A549 (cell line): ENCODE measurements around the gene TOM1L2. TPM values are rescaled to one million over a fixed set of nuclear protein-coding genes. Genes with fewer than 3 reads are reported as not detected.

Source experiments
- ATAC-seq, 2 experiments: fragments of 200-7000 bp in 1 of 2; fragments of >200 bp in 1 of 2; cut with Nextera tagmentation in 1 of 2; cut with Tn5 transposase in 1 of 2; 3 replicates each; pipeline versions ENCODE4 v1.8.0 to v1.9.1; 2018 to 2020; ENCODE audit warnings: mild to moderate bottlenecking in 1 of 2, moderate library complexity in 1 of 2
- CTCF ChIA-PET: fragments of 300-600 bp; sonication (Branson Sonifier 250); formaldehyde crosslinking; extraction: SDS; loops from one replicate; lab custom pipeline; 2021; ENCODE audit warnings: antibody characterized with exemption, inconsistent platforms; lab: Yijun Ruan, JAX
- POLR2A ChIA-PET: fragments of 350-600 bp; formaldehyde crosslinking; extraction: SDS; loops from one replicate; lab custom pipeline; 2021; ENCODE audit warnings: antibody characterized with exemption, inconsistent platforms; lab: Yijun Ruan, JAX
- DNase-seq, 2 experiments: peaks; one replicate each; pipeline versions ENCODE4 v3.0.0 to v3.0.0-alpha.2; 2011 to 2016; ENCODE audit warnings: low read depth in 1 of 2, low spot score in 1 of 2
- FAIRE-seq: peaks from 2 replicates; lab custom pipeline; 2011; peaks lifted over from hg19 to GRCh38; lab: Jason Lieb, UNC
- H3K27ac ChIP-seq, 2 experiments: fragments of >200 bp; sonication (Bioruptor Twin); formaldehyde crosslinking; 3 replicates each; pipeline ENCODE4 v1.5.1; 2016 to 2017
- H3K4me1 ChIP-seq: fragments of >200 bp; sonication (Bioruptor Twin); formaldehyde crosslinking; 3 replicates; pipeline ENCODE4 v1.6.1; 2016
- H3K4me2 ChIP-seq: fragments of >200 bp; sonication (Bioruptor Twin); formaldehyde crosslinking; 3 replicates; pipeline ENCODE4 v1.6.1; 2016
- H3K4me3 ChIP-seq: fragments of >200 bp; sonication (Bioruptor Twin); formaldehyde crosslinking; 3 replicates; pipeline ENCODE4 v1.5.1; 2016
- H3K9me3 ChIP-seq: fragments of >200 bp; sonication (Bioruptor Twin); formaldehyde crosslinking; 3 replicates; pipeline ENCODE4 v1.6.1; 2016
- CBX2 ChIP-seq: fragments of 200-600 bp; sonication (generic); IDR thresholded peaks from 2 replicates; pipeline ENCODE4 v1.6.1; 2016; ENCODE audit warnings: low read depth, mild to moderate bottlenecking, borderline replicate concordance
- EHMT2 ChIP-seq: fragments of 200-600 bp; sonication (generic); IDR thresholded peaks from 2 replicates; pipeline ENCODE4 v1.6.1; 2016; ENCODE audit warnings: antibody characterized with exemption, low read depth, mild to moderate bottlenecking, moderate library complexity
- FOSB ChIP-seq: fragments of 250-450 bp; sonication (Bioruptor Pico); IDR thresholded peaks from 2 replicates; pipeline ENCODE4 v1.5.0; 2020; ENCODE audit warnings: mild to moderate bottlenecking, moderate library complexity
- GATA3 ChIP-seq: IDR thresholded peaks from 2 replicates; pipeline ENCODE4 v1.6.1; 2012; ENCODE audit warnings: borderline replicate concordance
- HDAC2 ChIP-seq: fragments of 200-600 bp; sonication (generic); IDR thresholded peaks from 2 replicates; pipeline ENCODE4 v1.6.1; 2016
- JUN ChIP-seq, 2 experiments: fragments of >200 bp; sonication (Bioruptor Twin); formaldehyde crosslinking; IDR thresholded peaks; 2 replicates in 1 of 2; 3 replicates in 1 of 2; pipeline ENCODE4 v1.6.1; 2016 to 2017
- MAZ ChIP-seq: fragments of 150-350 bp; IDR thresholded peaks from 2 replicates; pipeline ENCODE4 v1.6.1; 2014; ENCODE audit warnings: antibody characterized with exemption, low read depth, low read length, borderline replicate concordance
- NPAS2 ChIP-seq: fragments of 250-450 bp; sonication (Bioruptor Pico); IDR thresholded peaks from 2 replicates; pipeline ENCODE4 v1.8.0; 2022; ENCODE audit warnings: mild to moderate bottlenecking, moderate library complexity, borderline replicate concordance
- PHF8 ChIP-seq: fragments of 200-600 bp; sonication (generic); IDR thresholded peaks from 2 replicates; pipeline ENCODE4 v1.6.1; 2016; ENCODE audit warnings: low read depth, mild to moderate bottlenecking, antibody characterized with exemption, moderate library complexity, borderline replicate concordance
- RAD21 ChIP-seq, 2 experiments: fragments of >200 bp in 1 of 2; sonication (Bioruptor Twin) in 1 of 2; formaldehyde crosslinking in 1 of 2; IDR thresholded peaks in 1 of 2; conservative IDR thresholded peaks in 1 of 2; 2 replicates in 1 of 2; 3 replicates in 1 of 2; pipeline ENCODE4 v1.6.1; 2012 to 2018; ENCODE audit warnings: inconsistent platforms in 1 of 2
- RARB ChIP-seq: fragments of 250-450 bp; sonication (Bioruptor Pico); IDR thresholded peaks from 2 replicates; pipeline ENCODE4 v1.8.0; 2021; ENCODE audit warnings: mild to moderate bottlenecking, moderate library complexity
- RFX5 ChIP-seq: fragments of 450-650 bp; IDR thresholded peaks from 2 replicates; pipeline ENCODE4 v1.7.1; 2014; ENCODE audit warnings: antibody characterized with exemption, mild to moderate bottlenecking, moderate library complexity
- SMC3 ChIP-seq: fragments of >200 bp; sonication (Bioruptor Twin); formaldehyde crosslinking; IDR thresholded peaks from 3 replicates; pipeline ENCODE4 v1.6.1; 2018; ENCODE audit warnings: inconsistent platforms
- TFCP2L1 ChIP-seq: fragments of 250-450 bp; sonication (Bioruptor Pico); IDR thresholded peaks from 2 replicates; pipeline ENCODE4 v1.5.0; 2021; ENCODE audit warnings: mild to moderate bottlenecking
- ZFP36 ChIP-seq: fragments of 450-650 bp; IDR thresholded peaks from 2 replicates; pipeline ENCODE4 v1.6.1; 2014; ENCODE audit warnings: borderline replicate concordance; ENCODE audit not compliant: partially characterized antibody
- WGBS: methylation state at CpG from one replicate; pipeline ENCODE4 v1.1.6; 2017; ENCODE audit errors: missing lambda C conversion rate; 5-methylcytosine and 5-hydroxymethylcytosine counted together
- polyA plus RNA-seq, 4 experiments: library from polyadenylated mRNA; depleted of rRNA in 3 of 4; stranded (reverse); fragments of >200 nt; fragmentation: RNase III in 1 of 4; extraction: RNeasy Plus Mini Kit Qiagen cat#74134 plus additional on column Dnase treatment in 1 of 4; gene quantifications; 2 replicates in 3 of 4; 3 replicates in 1 of 4; pipeline ENCODE4 v1.2.3, GENCODE V29; 2011 to 2017
- TF ChIP-seq, protein P1 (sequence below): fragments of 450-650 bp; IDR thresholded peaks from 2 replicates; pipeline ENCODE4 v1.6.1; 2014; ENCODE audit warnings: antibody characterized with exemption
- TF ChIP-seq, protein P2 (sequence below): IDR thresholded peaks from 2 replicates; pipeline ENCODE4 v1.6.1; 2012
- TF ChIP-seq, protein P3 (sequence below): fragments of 250-450 bp; sonication (Bioruptor Pico); IDR thresholded peaks from 2 replicates; pipeline ENCODE4 v1.5.0; 2020; ENCODE audit warnings: low read depth, mild to moderate bottlenecking, moderate library complexity
- TF ChIP-seq, protein P4 (sequence below): fragments of 150-350 bp; IDR thresholded peaks from 2 replicates; pipeline ENCODE4 v1.6.1; 2014; ENCODE audit warnings: low read depth, mild to moderate bottlenecking, low read length

The TOM1L2 gene
- polyA plus RNA-seq, 2 of the 4 experiments (the other 2 are of a cell fraction), result 19.2 to 24.7 TPM

DNA sequence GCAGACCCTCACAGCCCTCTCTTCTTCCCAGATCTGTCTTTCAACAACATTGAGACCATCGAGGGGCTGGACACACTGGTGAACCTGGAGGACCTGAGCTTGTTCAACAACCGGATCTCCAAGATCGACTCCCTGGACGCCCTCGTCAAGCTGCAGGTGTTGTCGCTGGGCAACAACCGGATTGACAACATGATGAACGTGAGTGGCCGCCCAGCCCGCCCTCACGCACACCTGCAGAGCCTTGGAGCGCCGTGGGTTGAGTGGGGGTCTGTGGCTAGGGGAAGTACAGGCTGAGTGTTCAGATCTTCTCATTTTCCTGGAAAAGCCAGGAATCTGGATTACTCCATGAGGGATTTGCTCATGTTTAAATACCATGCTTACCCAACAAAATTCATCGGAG is 15.7 kb upstream of the TOM1L2 start:
- TF ChIP-seq, protein P1, sequence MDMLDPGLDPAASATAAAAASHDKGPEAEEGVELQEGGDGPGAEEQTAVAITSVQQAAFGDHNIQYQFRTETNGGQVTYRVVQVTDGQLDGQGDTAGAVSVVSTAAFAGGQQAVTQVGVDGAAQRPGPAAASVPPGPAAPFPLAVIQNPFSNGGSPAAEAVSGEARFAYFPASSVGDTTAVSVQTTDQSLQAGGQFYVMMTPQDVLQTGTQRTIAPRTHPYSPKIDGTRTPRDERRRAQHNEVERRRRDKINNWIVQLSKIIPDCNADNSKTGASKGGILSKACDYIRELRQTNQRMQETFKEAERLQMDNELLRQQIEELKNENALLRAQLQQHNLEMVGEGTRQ, result no peak
- TF ChIP-seq HDAC2, result no peak
- TF ChIP-seq RAD21 (conservative IDR thresholded peaks at IDR 0.05 in 1 of 2, IDR thresholded peaks at IDR 0.05 in 1 of 2), result no peak
- TF ChIP-seq EHMT2, result no peak
- no peak for TF ChIP-seq TFCP2L1 (CRISPR knock-in tag)
- no peak for TF ChIP-seq CBX2
- no peak for TF ChIP-seq RARB (CRISPR knock-in tag)
- no peak for TF ChIP-seq PHF8
- TF ChIP-seq SMC3, result no peak
- TF ChIP-seq JUN (IDR thresholded peaks at IDR 0.05), result no peak
- TF ChIP-seq FOSB (CRISPR knock-in tag), result no peak
- TF ChIP-seq MAZ, result no peak
- TF ChIP-seq RFX5, result no peak
- TF ChIP-seq, protein P2, sequence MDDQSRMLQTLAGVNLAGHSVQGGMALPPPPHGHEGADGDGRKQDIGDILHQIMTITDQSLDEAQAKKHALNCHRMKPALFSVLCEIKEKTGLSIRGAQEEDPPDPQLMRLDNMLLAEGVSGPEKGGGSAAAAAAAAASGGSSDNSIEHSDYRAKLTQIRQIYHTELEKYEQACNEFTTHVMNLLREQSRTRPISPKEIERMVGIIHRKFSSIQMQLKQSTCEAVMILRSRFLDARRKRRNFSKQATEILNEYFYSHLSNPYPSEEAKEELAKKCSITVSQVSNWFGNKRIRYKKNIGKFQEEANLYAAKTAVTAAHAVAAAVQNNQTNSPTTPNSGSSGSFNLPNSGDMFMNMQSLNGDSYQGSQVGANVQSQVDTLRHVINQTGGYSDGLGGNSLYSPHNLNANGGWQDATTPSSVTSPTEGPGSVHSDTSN, result no peak
- TF ChIP-seq, protein P3, sequence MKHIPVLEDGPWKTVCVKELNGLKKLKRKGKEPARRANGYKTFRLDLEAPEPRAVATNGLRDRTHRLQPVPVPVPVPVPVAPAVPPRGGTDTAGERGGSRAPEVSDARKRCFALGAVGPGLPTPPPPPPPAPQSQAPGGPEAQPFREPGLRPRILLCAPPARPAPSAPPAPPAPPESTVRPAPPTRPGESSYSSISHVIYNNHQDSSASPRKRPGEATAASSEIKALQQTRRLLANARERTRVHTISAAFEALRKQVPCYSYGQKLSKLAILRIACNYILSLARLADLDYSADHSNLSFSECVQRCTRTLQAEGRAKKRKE (CRISPR knock-in tag), result no peak
- no peak for TF ChIP-seq NPAS2 (CRISPR knock-in tag)
- TF ChIP-seq, all 56 proteins: peak for 0
- FAIRE-seq (no peak), ATAC-seq (no peak), DNase-seq (no peak)
- Histone ChIP-seq H3K4me2 (no peak overlapping the region), H3K4me1 (peaks cover 30% of the 10 kb centered on the region), H3K27ac (no peak overlapping the region), H3K4me3 (no peak overlapping the region), H3K9me3 (no peaks in the 10 kb centered on the region)
- POLR2A ChIA-PET, result no interaction called here
- WGBS, result 90% methylated on average over 14 of the region's 14 CpGs
- CTCF ChIA-PET, result interaction anchor here (0.5 to 1.4 kb wide), 4 partner anchors 21 to 46 kb away, joined by 3 to 8 read pairs (median 3); no protein-coding TSS in a partner anchor

DNA sequence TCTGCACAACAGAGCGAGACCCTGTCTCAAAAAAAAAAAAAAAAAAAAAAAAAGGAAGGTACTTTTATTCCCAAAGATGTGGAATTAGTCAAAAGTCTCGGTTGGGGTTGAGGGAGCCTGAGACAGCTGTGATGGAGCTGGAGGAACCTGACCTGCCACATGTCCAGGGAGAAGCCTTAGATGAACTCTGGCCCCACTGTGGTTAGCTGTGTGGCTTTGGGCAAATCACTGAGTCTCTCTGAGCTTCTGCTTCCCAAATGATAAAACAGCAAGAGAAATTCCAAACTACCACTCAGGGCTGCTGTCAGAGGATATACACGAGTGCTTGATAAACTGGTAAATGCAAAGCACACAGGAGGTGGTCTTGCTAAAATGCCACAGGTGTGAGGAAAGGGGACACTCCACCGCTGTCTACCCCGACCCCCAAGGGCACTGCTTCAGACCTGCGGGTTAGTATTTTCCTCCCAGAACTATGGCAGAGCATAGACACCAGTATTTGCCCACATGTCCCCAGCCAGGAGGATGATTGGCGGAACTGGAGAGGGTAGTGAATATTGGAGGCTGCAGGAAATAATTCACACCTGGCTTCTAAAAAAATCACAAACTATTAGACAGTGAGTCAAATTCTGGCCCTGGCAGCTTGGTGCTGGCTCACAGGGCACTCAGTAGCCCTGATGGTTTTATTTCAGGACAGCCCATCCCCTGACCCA is 15.1 kb upstream of the TOM1L2 start:
- ATAC-seq (no peak), FAIRE-seq (no peak), DNase-seq (no peak)
- 85% methylated on average over 7 of the region's 7 CpGs for WGBS
- Histone ChIP-seq H3K4me3 (no peak overlapping the region), H3K9me3 (no peaks in the 10 kb centered on the region), H3K27ac (no peak overlapping the region), H3K4me2 (no peak overlapping the region), H3K4me1 (peaks cover 30% of the 10 kb centered on the region)
- POLR2A ChIA-PET, result interaction anchor here (1.4 kb wide), 1 partner anchor 15 kb away, joined by 6 read pairs; the partner anchor contains the start of genes DRC3 and TOM1L2
- TF ChIP-seq, protein P2, result no peak
- TF ChIP-seq GATA3, result no peak
- TF ChIP-seq PHF8, result no peak
- TF ChIP-seq, protein P4, sequence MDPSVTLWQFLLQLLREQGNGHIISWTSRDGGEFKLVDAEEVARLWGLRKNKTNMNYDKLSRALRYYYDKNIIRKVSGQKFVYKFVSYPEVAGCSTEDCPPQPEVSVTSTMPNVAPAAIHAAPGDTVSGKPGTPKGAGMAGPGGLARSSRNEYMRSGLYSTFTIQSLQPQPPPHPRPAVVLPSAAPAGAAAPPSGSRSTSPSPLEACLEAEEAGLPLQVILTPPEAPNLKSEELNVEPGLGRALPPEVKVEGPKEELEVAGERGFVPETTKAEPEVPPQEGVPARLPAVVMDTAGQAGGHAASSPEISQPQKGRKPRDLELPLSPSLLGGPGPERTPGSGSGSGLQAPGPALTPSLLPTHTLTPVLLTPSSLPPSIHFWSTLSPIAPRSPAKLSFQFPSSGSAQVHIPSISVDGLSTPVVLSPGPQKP, result no peak
- TF ChIP-seq ZFP36, result peak; percentile 3
- CTCF ChIA-PET, result interaction anchor here (0.5 to 6.7 kb wide), 7 partner anchors 7 to 97 kb away, joined by 3 to 34 read pairs (median 3); no protein-coding TSS in a partner anchor
